ENCODE measurements around the gene ARNT2.
"Not testable (repeated sequence)": the region's sequence is repeated elsewhere in the genome, so short reads cannot be mapped to it uniquely, and the experiment has no call there.

Gene ARNT2

DNA sequence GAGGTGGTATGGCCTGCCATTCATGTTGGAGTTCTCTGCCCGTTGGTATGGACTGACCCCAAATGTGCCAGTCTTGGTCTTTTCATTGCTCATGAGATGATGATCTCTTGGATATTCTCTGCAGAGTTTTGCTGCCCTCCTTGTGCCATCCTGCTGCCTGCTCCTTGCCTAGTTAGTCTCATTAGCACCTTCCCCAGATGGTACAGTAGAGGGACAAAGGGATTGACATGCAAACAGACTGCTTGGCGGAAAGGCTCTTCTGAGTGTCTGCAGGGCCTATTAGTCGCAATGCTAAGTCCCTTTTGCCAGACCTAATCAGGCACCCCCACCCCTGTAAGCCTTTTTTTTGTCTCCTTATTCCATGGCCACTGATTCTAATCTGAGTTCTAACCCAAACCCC, 90.6 kb downstream of the ARNT2 start:
- DNase-seq, result no peak

- DNase-seq, result no peak
These were observed 91.3 kb downstream of the ARNT2 start for GRCh38 chr15:80495401-80495942.

- no peak for DNase-seq
These were observed 91.9 kb downstream of the ARNT2 start for GRCh38 chr15:80496096-80496495.

DNA sequence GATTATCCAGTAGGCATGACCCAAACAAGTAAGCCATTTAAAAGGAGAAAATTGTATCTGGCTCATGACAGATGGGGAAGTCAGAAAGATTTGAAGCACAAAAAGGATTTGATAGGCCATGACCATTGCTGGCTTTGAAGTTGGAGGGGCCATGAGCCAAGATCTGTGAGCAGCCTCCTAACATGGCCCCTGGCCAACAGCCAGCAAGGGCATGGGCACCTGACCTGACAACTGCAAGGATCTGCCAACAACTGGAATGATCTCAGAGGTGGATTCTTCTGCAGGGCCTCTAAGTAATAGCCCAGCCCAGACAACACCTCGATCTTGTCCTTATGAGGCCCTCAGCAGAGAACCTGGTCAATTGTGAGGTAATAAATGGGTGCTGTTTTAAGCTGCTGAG, 93.0 kb downstream of the ARNT2 start:
- no peak for DNase-seq

GRCh38 chr15:80498652-80499051, 94.5 kb downstream of the ARNT2 start:
- DNase-seq, result no peak

DNA sequence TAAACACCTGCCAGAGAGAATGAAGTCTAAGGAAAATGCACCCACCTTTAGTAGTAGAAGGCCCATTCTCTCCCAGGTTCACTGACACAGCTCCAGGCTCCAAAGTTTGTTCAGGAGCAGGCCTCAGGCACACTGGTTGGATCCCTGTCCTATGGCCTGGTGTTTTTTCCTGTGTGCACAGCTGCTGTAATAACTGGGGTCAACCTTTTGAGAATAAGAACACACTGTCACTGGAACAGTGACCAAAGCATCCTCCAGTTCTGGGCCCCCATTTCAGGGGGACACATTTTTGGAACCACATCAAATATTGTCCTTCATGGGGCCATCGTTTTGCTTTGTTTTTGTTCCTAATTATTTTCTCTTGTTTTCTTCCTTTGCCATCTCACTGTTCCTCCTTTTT, 95.8 kb downstream of the ARNT2 start:
- no peak for DNase-seq

DNA sequence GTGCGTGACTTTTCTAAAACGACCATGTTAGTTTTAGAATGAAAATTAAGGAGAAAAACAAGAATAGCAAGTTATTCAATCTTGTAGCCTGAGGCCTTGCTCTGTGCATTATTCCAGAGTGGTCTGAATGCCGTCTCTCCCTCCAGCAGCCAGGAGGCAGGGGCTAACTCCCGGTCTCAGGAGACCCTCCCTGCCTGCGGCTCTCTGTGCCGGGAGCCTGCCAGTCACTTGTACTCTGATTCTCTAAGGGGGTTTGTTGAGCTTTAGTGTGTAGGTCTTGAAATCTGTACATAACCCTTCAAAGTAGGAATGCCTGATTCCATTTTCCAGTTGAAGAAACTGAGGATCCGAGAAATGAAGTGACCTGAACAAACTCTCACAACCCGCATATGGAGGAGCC, 97.3 kb downstream of the ARNT2 start:
- no peak for DNase-seq

- DNase-seq, result no peak
These were observed 98.6 kb downstream of the ARNT2 start for GRCh38 chr15:80502782-80503181.

- DNase-seq, result no peak
These were observed 99.3 kb downstream of the ARNT2 start for GRCh38 chr15:80503319-80503952.

DNA sequence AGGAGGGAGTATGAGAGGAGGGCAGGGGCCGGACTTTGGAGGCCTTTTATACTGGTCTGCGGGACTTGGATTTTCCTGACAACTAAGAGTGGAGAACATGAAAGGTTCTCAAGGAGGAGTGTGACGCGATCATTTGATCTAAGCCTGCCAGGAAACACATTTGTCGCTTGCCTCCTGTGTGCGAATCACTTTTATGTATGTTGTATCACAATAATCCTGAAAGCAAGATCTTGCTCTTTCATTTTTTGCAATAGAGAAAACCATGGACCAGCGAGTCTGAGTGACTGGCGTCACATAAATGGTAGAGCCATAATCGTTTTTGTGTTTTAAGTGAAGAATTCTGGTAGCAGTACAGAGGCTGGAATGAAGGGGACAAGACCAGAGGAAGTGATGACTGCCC, 100.7 kb downstream of the ARNT2 start:
- no peak for DNase-seq

DNA sequence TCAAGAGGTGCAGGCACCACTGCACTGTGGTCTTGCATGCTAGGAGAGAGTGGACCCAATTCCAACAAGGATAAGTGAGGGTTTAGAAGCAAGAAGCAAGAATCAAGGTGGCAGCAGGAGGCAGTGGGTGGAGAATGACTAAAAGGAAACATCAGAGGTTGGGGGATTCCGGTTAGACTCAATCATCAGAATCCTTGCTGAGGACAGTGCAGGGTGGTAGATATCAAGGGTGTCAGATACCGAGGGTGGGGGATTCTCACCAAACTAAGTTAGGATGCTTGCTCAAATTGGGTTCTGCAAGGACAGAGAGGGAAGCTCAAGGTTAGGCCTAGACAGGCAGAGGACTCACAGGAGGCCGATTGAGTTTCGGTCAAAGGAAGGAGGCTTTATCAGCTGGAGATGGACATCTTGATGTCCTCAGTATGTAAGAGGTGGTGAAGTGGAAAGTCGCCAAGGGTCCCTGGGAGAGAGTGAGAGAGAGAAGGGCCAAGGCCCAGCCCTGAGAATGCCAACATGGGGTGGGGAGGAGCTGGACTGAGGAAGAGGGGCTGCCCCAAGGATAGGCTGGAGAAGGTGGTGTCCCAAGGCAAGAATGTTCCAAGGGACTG, 102.2 kb downstream of the ARNT2 start:
- DNase-seq, result no peak

DNA sequence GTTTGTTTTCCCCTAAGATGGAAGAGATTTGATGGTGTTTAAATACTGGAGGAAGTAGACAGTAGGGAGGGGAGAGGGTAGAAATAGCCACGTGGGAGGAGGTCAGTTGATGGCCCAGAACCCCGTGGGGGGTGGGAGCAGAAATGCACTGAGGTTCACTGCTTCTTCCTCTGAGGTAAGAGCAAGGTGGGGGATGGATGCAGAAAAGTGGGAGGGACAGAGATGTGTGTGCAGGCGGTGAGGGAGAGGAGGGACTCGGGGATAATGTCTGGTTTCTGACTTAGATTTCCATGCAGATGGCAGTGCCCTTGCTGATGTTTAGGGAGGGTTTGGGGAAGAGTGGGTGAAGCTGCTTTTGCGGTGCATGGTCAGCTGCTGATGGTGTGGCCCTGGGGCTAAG, 102.9 kb downstream of the ARNT2 start:
- no peak for DNase-seq

DNA sequence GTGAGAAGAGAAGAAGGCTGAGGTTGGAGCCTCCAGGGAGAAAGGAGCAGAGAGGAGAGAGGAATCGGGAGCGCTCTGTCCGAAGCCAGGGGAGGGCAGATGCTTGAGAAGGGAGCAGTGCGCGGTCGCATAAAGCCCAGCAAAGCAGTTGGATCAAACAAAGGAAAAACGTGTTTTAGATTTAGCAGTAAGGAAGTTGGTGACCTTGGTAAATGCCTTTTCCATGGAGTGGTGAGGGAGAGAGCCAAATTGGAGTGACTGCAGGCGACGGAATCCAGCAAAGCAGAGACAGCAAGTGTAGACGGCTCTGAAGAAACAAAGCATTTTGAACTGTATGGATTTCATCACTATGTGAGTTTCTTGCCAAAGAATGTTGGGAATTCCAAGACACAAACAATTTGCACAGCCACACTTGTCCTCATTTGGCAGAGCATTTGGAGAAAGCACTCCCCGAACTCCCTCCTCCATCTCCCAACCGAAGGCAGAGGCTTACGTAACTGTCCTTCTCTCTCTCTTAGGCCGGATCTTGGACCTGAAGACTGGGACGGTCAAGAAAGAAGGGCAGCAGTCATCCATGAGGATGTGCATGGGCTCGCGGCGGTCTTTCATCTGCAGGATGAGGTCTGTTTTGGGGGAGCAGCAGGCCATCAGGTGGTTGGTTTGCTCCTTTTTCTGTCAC, 103.6 kb downstream of the ARNT2 start:
- DNase-seq, result no peak

- DNase-seq, result no peak
These were observed 104.6 kb downstream of the ARNT2 start for GRCh38 chr15:80508783-80509182.

DNA sequence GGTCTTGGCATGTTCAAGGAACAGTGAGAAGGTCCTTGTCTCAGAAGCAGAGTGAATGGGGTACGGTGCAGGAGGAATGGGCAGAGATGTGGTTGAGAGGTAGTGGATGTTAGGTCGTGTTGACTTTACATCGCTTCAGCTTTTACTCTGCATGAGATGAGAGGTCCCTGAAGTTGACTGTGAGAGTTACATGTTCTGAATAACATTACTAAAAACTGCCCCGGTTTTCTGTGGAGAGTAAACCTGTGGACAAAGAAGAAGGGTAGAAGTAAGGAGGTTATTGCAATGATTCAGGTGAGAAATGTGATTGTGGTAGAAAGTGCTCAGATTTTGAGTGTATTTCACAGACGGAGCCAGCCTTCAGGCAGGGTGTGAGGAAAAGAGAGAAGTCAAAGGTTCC, 105.6 kb downstream of the ARNT2 start:
- no peak for DNase-seq

DNA sequence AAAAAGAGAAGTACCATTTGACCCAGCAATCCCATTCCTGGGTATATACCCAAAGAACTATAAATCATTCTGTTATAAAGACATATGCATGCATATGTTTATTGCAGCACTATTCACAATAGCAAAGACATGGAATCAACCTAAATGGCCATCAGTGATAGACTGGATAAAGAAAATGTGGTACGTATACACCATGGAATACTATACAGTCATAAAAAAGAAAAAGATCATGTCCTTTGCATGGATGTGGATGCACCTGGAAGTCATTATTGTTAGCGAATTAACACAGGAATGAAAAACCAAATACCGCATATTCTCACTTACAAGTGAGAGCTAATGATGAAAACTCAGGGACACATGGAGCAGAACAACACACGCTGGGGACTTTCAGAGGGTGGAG, 106.8 kb downstream of the ARNT2 start:
- not testable (repeated sequence) for DNase-seq

- no peak for DNase-seq
These were observed 108.8 kb downstream of the ARNT2 start for GRCh38 chr15:80512726-80513660.

- no peak for DNase-seq
These were observed 110.0 kb downstream of the ARNT2 start for GRCh38 chr15:80514071-80514780.

DNA sequence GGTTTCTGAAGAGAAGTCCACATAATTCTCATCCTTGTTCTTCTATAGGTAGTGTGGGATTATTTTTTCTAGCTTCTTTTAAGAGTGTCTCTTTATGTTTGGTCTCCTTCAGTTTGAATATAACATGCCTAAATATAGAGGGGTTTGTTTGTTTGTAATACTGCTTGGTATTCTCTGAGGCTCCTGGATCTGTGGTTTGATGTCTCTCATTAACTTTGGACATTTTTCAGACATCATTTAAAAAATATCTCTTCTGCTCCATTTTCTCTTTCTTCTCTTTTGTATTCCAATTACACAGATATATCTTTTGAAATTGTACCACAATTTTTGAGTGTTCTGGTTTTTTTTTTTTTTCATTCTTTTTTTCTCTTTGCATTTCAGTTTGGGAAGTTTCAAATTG, 113.1 kb downstream of the ARNT2 start:
- no peak for DNase-seq

DNA sequence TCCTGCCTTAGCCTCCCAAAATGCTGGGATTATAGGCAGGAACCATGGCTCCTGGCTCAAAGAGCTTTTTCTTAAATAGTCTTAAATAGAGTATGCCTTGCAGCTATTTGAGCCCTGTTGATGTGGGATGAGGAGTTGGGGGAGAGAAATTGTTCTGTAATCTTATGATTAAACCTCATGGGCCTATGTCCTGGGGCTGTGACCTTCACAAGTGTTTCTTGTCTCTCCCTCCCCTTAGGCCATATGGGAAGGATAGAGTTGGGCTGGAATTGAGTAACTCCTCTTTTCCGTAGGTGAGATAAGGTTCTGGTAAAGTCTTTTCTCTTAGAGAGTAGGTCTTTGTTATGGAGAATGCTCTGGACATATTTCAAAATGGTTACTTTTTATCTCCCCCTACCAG, 114.3 kb downstream of the ARNT2 start:
- no peak for DNase-seq

DNA sequence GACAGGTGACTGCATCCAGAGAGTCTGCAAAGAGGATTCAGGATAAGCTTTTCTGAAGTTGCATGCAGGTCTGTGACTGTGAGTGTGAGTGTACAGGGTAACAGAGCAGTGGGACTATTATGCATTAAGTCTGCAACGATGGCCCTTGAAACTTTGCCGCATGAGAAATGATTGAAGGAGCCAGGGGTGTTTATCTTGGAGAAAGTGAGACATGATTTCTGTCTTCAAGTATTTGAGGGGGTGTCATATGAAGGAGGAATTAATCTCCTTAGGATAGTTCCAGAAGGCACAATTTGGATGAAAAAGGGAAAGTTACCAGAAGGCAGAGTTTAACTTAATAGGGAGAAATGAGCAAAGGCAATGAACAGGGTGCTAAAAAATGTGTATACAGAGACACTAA, 119.6 kb downstream of the ARNT2 start:
- DNase-seq, result no peak

DNA sequence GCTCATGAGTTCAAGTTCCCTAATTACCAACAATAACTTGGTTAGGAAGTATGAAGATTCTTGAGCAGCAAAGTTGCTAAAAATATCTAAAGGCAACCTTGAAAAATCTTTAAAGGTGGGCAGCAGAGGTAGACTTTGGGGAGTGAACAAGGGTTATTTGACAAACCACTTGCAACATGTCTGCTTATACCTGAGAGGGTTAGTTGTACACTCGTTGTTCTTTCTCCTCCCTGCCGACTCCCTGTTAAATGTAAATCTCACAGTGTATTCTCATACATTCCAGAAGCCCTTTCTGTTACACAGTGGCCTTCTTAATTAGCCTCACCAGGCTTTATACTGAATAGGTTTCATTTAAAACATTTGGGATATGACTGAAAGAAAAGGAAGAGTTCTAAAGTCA, 121.7 kb downstream of the ARNT2 start:
- no peak for DNase-seq
